Prostate gland (tissue), 2 donors: ENCODE results near the gene LAG3. TPM values are rescaled to one million over a fixed set of nuclear protein-coding genes. Genes with fewer than 3 reads are reported as not detected.

Source experiments
- DNase-seq: peaks from one replicate; pipeline ENCODE4 v3.0.0-alpha.2; 2019; ENCODE audit warnings: low spot score
- H3K27ac ChIP-seq, 2 donors: fragments of 200-600 bp; sonication (generic); 2 replicates each; pipeline ENCODE4 v1.5.1; 2017 to 2019
- H3K27me3 ChIP-seq: fragments of 200-600 bp; sonication (generic); replicated peaks from 2 replicates; pipeline ENCODE4 v1.5.1; 2019; ENCODE audit not compliant: insufficient read depth
- H3K36me3 ChIP-seq, 2 donors: fragments of 200-600 bp; sonication (generic); 1 replicate in 1 of 2; 2 replicates in 1 of 2; pipeline versions ENCODE4 v1.5.1 to v1.8.1; 2017 to 2019
- H3K4me1 ChIP-seq: fragments of 200-600 bp; sonication (generic); replicated peaks from 2 replicates; pipeline ENCODE4 v1.5.1; 2019
- H3K4me3 ChIP-seq, 2 donors: fragments of 200-600 bp; sonication (generic); 2 replicates each; pipeline ENCODE4 v1.5.1; 2017 to 2019
- H3K9me3 ChIP-seq: fragments of 200-600 bp; sonication (generic); 2 replicates; pipeline ENCODE4 v1.5.1; 2017
- CTCF ChIP-seq, 4 experiments: fragments of 200-600 bp in 2 of 4; fragments of 450-650 bp in 2 of 4; sonication (generic) in 2 of 4; IDR thresholded peaks; 1 replicate in 3 of 4; 2 replicates in 1 of 4; pipeline ENCODE4 v1.5.1; 2016 to 2019; ENCODE audit warnings: antibody characterized with exemption in 4 of 4, mild to moderate bottlenecking in 2 of 4, moderate library complexity in 2 of 4
- POLR2A ChIP-seq: fragments of 450-650 bp; IDR thresholded peaks from one replicate; pipeline ENCODE4 v1.6.1; 2016; ENCODE audit warnings: antibody characterized with exemption, mild to moderate bottlenecking
- POLR2AphosphoS5 ChIP-seq: sonication (generic); formaldehyde crosslinking; IDR thresholded peaks from one replicate; pipeline ENCODE4 v1.6.1; 2017; ENCODE audit warnings: antibody characterized with exemption
- WGBS: methylation state at CpG from one replicate; pipeline ENCODE4 v1.1.5; 2018; 5-methylcytosine and 5-hydroxymethylcytosine counted together
- intact Hi-C: fragments of 100-400 bp; cut with DNase I; formaldehyde crosslinking; loops from one replicate; pipeline ENCODE4 v1.14.2; 2022
- total RNA-seq, 2 donors: library from RNA; depleted of rRNA; stranded (reverse); fragments of >200 nt; gene quantifications; one replicate each; pipeline ENCODE4 v1.1.0, GENCODE V29; 2016

LAG3 gene
- total RNA-seq, 2 donors from 2014 or later = 0.73 to 13.1 TPM

- TF ChIP-seq CTCF (IDR thresholded peaks at IDR 0.05) (no peak), POLR2AphosphoS5 (no peak), POLR2A (no peak)
- 66% methylated on average over 1 of the region's 1 CpG for WGBS
- intact Hi-C loops = no loop called here
- Histone ChIP-seq H3K36me3 (no peaks in the 10 kb centered on the region), H3K9me3 (no peaks in the 10 kb centered on the region), H3K4me1 (no peaks in the 10 kb centered on the region), H3K27me3 (no peaks in the 10 kb centered on the region), H3K4me3 (no peak overlapping the region), H3K27ac (no peak overlapping the region)
- no peak for DNase-seq
Observed at GRCh38 chr12:6807170-6807569, 34.9 kb downstream of the LAG3 start.

GRCh38 chr12:6809056-6809455 is 36.7 kb downstream of the LAG3 start:
- no peaks in the 10 kb centered on the region for H3K36me3 ChIP-seq
- no peaks in the 10 kb centered on the region for H3K27me3 ChIP-seq
- 83% methylated on average over 10 of the region's 10 CpGs for WGBS
- H3K4me3 ChIP-seq = no peak overlapping the region
- intact Hi-C loops = no loop called here
- TF ChIP-seq POLR2AphosphoS5 (no peak), POLR2A (no peak), CTCF (IDR thresholded peaks at IDR 0.05) (no peak)
- no peaks in the 10 kb centered on the region for H3K4me1 ChIP-seq
- no peak for DNase-seq
- no peak overlapping the region for H3K27ac ChIP-seq
- H3K9me3 ChIP-seq = no peaks in the 10 kb centered on the region

- 65% methylated on average over 1 of the region's 1 CpG for WGBS
- no peak for TF ChIP-seq POLR2AphosphoS5
- no peak for TF ChIP-seq CTCF (IDR thresholded peaks at IDR 0.05)
- no peak for TF ChIP-seq POLR2A
- H3K4me3 ChIP-seq = no peak overlapping the region
- no peaks in the 10 kb centered on the region for H3K9me3 ChIP-seq
- intact Hi-C loops = no loop called here
- no peaks in the 10 kb centered on the region for H3K27me3 ChIP-seq
- H3K4me1 ChIP-seq = no peaks in the 10 kb centered on the region
- H3K36me3 ChIP-seq = no peaks in the 10 kb centered on the region
- DNase-seq = no peak
- no peak overlapping the region for H3K27ac ChIP-seq
Observed at GRCh38 chr12:6810758-6811157, 38.4 kb downstream of the LAG3 start.

- no peak for TF ChIP-seq POLR2AphosphoS5
- TF ChIP-seq POLR2A = no peak
- TF ChIP-seq CTCF (IDR thresholded peaks at IDR 0.05) = no peak
- 50% methylated on average over 4 of the region's 4 CpGs for WGBS
- no peaks in the 10 kb centered on the region for H3K4me1 ChIP-seq
- no peak overlapping the region for H3K27ac ChIP-seq
- H3K4me3 ChIP-seq = no peak overlapping the region
- intact Hi-C loops = no loop called here
- no peaks in the 10 kb centered on the region for H3K9me3 ChIP-seq
- no peaks in the 10 kb centered on the region for H3K27me3 ChIP-seq
- no peak for DNase-seq
- H3K36me3 ChIP-seq = no peaks in the 10 kb centered on the region
Observed at GRCh38 chr12:6813363-6813762, 41.0 kb downstream of the LAG3 start.

GRCh38 chr12:6816598-6816997 is 44.3 kb downstream of the LAG3 start:
- H3K9me3 ChIP-seq = no peaks in the 10 kb centered on the region
- no peak for DNase-seq
- no peak overlapping the region for H3K4me3 ChIP-seq
- H3K36me3 ChIP-seq = no peaks in the 10 kb centered on the region
- H3K4me1 ChIP-seq = no peaks in the 10 kb centered on the region
- no peak overlapping the region for H3K27ac ChIP-seq
- no peaks in the 10 kb centered on the region for H3K27me3 ChIP-seq
- no peak for TF ChIP-seq POLR2AphosphoS5
- WGBS = 44% methylated on average over 3 of the region's 3 CpGs
- intact Hi-C loops = no loop called here
